Ishikawa (cell line): Measurements from ENCODE around the gene GOT2.

Experiments used
- CEBPB ChIP-seq: IDR thresholded peaks from 2 replicates; pipeline ENCODE4 v1.6.1; 2012
- CREB1 ChIP-seq: IDR thresholded peaks from 2 replicates; pipeline ENCODE4 v1.6.1; 2012; ENCODE audit warnings: low read depth
- EGR1 ChIP-seq: IDR thresholded peaks from 2 replicates; pipeline ENCODE4 v1.6.1; 2012
- EP300 ChIP-seq: IDR thresholded peaks from 2 replicates; pipeline ENCODE4 v1.6.1; 2012; ENCODE audit warnings: borderline replicate concordance
- FOXM1 ChIP-seq: IDR thresholded peaks from 2 replicates; pipeline ENCODE4 v1.6.1; 2012; ENCODE audit warnings: low read depth, borderline replicate concordance
- NFIC ChIP-seq: IDR thresholded peaks from 2 replicates; pipeline ENCODE4 v1.6.1; 2012
- RAD21 ChIP-seq: IDR thresholded peaks from 2 replicates; pipeline ENCODE4 v1.6.1; 2012; ENCODE audit warnings: low read depth
- TAF1 ChIP-seq: IDR thresholded peaks from 2 replicates; pipeline ENCODE4 v1.6.1; 2012; ENCODE audit warnings: low read depth, mild to moderate bottlenecking
- TCF12 ChIP-seq: IDR thresholded peaks from 2 replicates; pipeline ENCODE4 v1.6.1; 2012; ENCODE audit warnings: low read depth
- YY1 ChIP-seq: IDR thresholded peaks from 2 replicates; pipeline ENCODE4 v1.6.1; 2012; ENCODE audit warnings: low read depth
- ZBTB7A ChIP-seq: IDR thresholded peaks from 2 replicates; pipeline ENCODE4 v1.6.1; 2012; ENCODE audit warnings: low read depth
- TF ChIP-seq, protein P1 (sequence below): IDR thresholded peaks from 2 replicates; pipeline ENCODE4 v1.6.1; 2012
- TF ChIP-seq, protein P2 (sequence below): IDR thresholded peaks from 2 replicates; pipeline ENCODE4 v1.6.1; 2012; ENCODE audit warnings: low read depth, mild to moderate bottlenecking
- TF ChIP-seq, protein P3 (sequence below): IDR thresholded peaks from 2 replicates; pipeline ENCODE4 v1.6.1; 2012

DNA sequence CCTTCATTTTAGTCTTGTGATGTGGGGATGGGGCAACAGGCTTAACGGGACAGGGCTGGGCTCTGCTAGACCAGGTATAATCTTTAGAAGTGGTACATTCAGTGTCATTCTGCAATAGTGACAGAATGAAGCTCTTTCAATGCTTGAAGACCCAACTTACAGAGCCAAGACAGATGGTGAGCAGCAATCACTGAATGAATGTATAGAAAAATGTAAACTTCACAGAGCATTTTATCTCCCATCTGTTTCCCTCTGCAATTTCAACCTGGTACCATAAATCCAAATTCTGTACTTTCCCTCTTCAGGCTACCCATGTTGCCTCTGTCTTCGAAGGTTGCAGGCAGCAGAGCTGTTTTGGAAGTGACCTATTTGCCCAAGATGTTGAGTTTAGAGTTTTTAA, 33.5 kb upstream of the GOT2 start:
- TF ChIP-seq, protein P1, sequence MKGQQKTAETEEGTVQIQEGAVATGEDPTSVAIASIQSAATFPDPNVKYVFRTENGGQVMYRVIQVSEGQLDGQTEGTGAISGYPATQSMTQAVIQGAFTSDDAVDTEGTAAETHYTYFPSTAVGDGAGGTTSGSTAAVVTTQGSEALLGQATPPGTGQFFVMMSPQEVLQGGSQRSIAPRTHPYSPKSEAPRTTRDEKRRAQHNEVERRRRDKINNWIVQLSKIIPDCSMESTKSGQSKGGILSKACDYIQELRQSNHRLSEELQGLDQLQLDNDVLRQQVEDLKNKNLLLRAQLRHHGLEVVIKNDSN: no peak
- TF ChIP-seq, protein P2, sequence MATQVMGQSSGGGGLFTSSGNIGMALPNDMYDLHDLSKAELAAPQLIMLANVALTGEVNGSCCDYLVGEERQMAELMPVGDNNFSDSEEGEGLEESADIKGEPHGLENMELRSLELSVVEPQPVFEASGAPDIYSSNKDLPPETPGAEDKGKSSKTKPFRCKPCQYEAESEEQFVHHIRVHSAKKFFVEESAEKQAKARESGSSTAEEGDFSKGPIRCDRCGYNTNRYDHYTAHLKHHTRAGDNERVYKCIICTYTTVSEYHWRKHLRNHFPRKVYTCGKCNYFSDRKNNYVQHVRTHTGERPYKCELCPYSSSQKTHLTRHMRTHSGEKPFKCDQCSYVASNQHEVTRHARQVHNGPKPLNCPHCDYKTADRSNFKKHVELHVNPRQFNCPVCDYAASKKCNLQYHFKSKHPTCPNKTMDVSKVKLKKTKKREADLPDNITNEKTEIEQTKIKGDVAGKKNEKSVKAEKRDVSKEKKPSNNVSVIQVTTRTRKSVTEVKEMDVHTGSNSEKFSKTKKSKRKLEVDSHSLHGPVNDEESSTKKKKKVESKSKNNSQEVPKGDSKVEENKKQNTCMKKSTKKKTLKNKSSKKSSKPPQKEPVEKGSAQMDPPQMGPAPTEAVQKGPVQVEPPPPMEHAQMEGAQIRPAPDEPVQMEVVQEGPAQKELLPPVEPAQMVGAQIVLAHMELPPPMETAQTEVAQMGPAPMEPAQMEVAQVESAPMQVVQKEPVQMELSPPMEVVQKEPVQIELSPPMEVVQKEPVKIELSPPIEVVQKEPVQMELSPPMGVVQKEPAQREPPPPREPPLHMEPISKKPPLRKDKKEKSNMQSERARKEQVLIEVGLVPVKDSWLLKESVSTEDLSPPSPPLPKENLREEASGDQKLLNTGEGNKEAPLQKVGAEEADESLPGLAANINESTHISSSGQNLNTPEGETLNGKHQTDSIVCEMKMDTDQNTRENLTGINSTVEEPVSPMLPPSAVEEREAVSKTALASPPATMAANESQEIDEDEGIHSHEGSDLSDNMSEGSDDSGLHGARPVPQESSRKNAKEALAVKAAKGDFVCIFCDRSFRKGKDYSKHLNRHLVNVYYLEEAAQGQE: no peak
- no peak for TF ChIP-seq TAF1
- TF ChIP-seq, protein P3, sequence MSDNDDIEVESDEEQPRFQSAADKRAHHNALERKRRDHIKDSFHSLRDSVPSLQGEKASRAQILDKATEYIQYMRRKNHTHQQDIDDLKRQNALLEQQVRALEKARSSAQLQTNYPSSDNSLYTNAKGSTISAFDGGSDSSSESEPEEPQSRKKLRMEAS: no peak
- TF ChIP-seq YY1: no peak
- TF ChIP-seq EP300: no peak
- TF ChIP-seq NFIC: no peak
- TF ChIP-seq FOXM1: no peak
- no peak for TF ChIP-seq CEBPB
- no peak for TF ChIP-seq TCF12
- TF ChIP-seq ZBTB7A: no peak
- TF ChIP-seq RAD21: no peak
- TF ChIP-seq EGR1: no peak
- TF ChIP-seq CREB1: no peak
